GM21360 (cell line): ENCODE data around the gene VWA5B1.

ENCODE experiments used
- ATAC-seq: cut with Tn5 transposase; IDR thresholded peaks from one replicate; pipeline ENCODE4 v1.9.1; 2021; ENCODE audit warnings: mild to moderate bottlenecking, moderate library complexity; ENCODE audit not compliant: unreplicated experiment

VWA5B1 gene

DNA sequence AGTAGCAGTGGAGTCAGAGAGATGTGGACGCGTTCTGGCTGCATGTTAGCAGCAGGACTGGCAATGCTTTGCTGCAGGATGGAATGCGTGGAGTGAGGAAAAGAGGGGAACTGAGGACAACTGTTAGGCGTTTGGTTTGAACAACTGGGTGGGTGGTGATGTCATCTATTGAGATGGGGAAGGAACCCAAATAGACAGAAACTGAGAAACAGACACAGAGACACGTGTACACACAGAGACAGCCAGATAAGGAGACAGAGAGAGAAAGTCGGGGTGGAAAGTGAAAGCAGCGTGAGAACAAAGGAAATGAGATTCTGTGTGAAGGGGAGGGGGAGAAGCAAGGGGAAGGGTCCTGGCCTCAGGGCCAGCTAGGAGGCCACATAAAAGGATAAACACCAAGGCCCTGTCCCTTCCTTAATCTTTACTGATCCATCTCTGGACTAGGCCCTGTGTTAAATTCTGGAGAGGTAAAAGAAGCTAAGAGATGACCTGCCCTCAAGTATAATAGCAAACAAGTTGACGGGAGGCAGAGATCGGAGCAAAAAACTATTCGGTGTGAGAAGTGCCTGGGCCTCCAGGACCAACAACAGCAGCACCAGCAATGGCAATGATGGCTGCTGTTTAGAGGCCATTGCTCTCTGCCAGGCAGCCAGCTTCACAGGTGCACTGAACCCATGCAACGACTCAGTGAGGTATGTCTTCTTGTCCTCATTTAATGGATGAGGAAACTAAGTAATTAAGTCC is 31.6 kb downstream of the VWA5B1 start:
- ATAC-seq = peak; percentile 91

DNA sequence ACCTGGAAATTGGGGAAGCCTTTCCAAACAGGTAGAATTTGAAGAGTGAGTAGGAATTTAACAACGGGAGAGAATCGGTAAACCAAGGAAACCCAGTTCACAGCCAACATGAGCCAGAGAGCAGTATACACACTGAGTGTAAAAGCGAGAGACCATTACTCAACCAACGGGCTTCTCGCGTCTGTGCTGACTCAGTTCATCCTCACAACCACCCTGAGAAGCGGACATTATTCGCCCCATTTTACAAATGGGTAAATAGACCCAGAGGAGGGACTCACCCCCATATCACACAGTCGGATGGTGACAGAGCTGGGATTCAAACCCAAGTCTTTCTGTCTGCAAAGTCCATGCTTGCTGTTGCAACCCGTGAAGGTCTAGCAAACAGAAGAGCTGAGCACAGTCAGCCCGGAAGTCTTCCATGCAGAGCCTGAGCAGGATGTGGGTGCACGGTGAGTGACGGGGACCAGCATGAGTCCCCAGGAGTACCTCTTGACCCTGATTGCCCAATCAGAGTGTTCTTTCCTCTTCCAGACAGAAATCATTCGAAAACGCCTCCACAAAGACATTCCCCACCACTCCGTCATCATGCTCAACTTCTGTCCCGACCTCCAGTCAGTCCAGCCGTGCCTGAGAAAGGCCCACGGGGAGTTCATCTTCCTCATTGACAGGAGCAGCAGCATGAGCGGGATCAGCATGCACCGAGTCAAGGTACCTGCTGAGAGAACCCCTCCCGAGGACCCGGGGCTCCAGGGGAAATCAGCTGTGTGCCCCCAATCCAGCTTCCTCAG is 32.3 kb downstream of the VWA5B1 start:
- ATAC-seq = no peak

DNA sequence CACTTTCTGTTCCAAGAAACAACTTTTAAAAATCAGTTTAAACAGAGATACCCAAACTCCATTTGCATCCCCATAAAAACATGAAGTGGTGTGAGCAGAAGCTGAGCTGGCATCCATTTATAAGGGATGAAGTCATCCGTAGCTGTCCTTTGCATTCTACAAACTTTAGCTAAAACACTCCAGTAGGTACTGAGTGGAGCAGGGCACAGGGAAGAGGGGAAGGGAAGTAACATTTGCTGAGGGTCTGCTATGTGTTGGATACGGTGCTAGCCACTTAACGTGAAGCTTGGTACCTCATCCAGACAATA is 32.9 kb downstream of the VWA5B1 start:
- no peak for ATAC-seq

DNA sequence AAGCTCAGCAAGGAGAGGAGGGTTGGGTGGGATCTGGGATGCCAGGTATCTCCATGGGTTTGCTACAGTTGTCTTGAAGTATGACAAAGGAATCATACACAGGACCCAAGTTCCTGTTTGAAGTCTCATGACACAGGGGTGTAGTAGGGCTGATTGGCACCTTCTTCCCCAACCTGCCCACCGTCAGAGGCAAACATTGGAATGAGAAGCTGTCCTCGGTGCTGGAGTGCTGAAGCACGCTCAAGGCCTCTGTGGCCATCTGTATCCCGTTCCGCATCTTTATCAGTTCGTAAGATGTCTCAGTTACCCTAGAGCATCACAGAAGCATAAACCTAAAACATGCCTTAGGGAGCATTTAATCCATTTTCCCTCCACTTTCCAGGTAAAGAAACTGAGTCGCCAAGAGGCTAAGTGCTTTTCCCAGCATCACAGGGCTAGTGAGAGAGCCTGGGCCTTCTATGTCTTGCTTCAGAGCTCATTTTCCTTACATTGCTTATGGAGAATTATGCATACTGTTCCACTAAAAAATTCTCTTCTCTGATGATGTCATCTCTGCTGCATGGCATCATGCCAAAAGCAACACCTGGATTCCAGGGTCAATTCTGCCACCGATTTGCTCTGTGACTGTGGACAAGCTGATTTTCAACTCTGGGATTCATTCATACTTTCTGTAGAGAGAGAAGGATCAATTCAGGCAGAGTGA is 34.2 kb downstream of the VWA5B1 start:
- no peak for ATAC-seq

DNA sequence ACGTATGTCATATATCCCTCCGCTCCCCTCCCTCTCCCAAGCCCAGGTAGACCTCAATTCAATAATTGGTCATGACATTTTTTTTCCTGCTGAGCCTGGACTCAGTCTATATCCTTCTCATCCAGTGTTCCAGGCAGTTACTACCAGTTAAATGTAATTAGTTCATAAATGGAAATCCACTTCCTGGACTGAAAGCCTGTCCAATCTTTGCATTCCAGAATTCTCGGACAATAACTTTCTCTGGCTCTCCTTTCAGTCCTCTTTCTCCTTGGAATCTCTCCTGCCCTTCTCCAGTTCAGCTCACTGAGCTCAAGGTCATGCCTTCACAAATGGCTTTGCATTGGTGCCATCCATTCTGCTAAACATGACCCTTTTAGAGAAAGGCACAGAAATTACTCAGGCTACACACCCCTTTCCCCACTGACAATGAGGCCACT is 34.8 kb downstream of the VWA5B1 start:
- no peak for ATAC-seq

DNA sequence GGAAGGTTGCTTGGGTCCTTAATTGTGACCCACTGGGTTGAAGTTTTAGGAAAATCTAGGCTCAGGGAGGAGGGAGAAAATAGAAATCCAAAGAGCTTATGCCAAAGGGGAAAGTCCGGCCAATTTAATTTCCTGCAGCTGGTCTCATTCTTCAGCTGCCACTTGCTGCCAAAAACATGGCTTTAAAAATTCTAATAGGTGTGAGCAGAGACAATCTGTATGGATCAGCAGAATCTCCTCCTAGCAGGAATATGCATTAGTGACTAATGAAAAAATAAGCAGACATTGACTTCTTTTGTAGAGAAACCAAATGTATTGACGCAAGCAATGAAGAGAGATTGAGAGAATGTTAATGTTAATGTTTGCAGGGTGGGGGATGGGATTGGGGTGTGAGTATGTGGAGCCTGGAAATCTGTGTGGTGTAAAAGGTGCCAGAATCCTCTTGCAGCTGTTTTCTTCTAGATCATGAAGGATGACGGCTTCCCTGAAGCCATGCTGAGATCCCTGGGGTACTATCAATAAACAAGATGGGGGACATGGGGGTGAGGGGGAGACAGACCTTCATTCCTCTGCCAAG is 35.3 kb downstream of the VWA5B1 start:
- ATAC-seq = no peak

DNA sequence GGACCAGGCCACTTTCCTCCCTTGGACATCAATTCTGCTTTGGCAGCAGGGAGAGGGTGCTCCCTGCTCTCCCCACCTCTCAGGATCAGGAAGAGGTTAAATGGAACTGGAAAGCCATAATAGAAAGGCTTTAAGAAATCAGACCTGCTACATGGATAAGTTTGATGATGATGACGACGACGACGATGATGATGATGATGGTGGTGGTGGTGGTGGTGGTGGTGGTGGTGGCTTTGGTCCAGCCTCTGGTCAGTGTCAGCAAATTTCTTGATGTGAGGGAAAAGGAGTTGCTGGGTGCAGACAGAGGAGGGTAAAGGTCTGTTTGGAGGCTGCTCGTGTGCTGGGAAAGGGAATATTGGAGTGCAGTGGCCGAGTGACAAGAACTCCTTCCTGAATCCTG is 36.8 kb downstream of the VWA5B1 start:
- no peak for ATAC-seq

DNA sequence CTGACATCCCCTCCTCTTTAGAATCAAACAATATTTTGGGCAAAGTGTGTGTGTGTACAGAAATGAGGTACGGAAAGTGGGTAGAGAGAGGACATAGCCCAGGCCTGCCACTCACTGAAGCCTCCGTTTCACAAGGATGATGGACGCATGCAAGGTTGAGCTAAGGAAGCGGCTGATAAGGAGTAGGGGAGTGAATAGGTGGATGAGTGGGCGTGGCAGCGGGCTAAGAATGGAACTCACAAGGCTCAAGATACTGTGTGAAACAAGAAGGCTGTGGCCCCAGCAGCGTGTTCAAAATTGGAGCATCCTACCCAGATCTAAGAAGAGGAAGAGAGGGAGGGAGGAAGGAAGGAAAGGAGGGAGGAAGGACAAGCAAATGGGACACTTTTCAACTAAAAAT is 37.5 kb downstream of the VWA5B1 start:
- no peak for ATAC-seq

DNA sequence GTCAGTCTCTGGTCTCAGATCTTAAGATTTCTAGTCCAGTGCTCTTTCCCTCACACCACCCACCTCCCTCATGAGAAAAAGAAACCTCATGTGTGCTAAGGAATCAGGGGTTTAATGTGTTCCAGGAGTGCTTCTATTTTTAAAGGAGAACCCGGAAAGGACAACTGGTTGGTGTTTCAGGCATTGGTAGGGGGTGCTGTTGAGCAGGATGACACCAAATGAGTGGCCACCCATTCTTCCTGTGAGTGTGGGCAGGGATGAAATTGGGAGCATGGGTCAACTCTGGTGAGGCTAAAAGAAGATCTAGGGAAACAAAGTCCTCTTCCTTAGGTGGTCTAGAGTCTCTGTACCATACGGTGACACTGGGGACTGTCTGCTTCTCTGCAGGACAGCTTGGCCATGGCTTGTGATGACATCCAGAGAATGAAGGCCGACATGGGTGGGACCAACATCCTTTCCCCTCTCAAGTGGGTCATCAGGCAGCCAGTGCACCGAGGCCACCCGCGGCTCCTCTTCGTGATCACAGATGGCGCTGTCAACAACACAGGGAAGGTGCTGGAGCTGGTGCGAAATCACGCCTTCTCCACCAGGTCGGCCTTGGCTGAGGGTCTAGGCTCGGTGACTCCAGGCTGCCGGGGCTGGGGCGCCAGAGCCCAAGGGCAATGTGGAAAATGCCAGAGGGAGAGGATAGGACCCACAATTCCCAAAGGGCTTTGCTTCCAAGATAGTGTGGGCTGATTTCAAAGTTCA is 39.3 kb downstream of the VWA5B1 start:
- no peak for ATAC-seq

DNA sequence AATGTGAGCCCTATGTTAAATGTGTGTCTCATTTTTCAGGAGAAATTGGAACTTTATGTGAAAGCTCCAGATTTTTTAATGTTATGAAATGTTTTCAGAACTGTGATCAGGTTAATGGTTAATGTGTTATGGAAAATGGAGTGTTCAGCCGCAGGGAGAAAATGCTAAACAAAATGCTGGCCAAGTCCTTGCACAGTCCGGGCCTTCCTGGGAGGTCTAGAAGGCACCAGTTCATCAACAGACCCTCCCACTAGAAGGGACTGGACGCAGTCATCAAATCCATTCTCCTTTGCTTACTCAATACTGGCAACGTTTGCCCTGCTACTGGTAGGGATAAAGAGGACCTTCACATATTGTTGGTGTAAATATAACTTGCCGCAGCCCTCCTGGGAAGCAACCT is 43.4 kb downstream of the VWA5B1 start:
- ATAC-seq = no peak

DNA sequence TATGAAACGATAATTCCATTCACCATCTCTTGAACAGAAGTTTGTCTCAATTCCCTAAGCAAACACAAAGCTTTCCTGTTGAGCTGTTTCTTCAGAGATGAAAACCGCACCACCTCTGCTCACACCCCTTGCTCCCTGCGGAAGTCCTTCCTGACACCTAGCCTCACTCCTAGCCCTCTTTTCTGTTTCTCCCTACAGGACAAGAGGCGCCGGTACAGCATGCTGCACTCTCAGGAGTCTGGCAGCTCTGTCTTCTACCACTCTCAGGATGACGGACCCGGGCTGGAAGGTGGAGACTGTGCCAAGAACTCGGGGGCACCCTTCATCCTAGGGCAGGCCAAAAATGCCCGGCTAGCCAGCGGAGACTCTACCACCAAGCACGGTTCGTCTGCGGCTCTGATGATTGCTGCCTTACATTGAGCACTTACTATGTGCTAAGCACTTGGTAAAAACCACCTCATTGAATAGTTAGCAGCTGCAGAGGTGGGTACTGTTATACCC is 45.5 kb downstream of the VWA5B1 start:
- ATAC-seq = no peak

DNA sequence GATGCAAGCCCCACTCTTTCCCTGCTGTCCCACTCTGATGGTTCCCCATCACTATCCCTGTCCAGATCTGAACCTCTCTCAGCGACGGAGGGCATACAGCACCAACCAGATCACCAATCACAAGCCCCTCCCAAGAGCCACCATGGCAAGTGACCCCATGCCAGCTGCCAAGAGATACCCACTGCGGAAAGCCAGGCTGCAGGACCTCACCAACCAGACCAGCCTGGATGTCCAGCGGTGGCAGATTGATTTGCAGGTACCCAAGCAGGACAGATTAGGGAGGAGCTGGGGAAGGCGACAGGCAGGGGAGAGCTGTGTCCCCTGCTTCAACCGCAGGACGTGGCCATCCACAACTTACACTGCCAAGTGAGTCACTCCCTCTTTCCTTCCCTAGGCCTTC is 46.9 kb downstream of the VWA5B1 start:
- ATAC-seq = no peak

DNA sequence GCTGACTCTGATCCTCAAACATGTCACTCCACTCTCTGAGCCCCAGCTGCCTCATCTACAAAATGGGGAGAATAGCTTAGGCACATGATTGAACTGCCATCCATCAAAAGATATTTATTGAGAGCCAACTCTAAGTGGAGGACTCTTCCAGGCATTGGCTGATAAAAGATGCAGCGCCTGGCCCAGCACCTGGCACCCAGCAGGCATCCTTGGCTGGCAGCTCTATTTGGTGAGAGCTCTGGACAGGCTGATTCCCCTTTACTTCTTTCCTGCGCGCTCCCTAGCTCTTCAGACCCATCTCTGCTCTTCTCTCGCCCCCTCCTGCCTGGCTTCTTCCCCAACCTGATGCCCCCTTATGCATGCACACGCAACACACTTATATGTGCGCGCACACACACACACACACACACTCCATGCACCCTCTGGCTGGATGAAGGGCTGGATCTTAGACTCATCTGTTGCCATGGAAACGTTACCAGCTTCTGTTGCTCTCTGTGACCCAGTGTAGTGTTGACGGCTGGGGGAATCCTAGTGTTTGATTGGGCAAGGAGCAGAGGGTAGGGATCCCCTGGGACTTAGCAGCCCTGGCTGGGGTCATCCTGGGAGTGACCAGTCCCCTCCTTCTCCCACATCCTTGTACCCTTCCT is 49.3 kb downstream of the VWA5B1 start:
- no peak for ATAC-seq

DNA sequence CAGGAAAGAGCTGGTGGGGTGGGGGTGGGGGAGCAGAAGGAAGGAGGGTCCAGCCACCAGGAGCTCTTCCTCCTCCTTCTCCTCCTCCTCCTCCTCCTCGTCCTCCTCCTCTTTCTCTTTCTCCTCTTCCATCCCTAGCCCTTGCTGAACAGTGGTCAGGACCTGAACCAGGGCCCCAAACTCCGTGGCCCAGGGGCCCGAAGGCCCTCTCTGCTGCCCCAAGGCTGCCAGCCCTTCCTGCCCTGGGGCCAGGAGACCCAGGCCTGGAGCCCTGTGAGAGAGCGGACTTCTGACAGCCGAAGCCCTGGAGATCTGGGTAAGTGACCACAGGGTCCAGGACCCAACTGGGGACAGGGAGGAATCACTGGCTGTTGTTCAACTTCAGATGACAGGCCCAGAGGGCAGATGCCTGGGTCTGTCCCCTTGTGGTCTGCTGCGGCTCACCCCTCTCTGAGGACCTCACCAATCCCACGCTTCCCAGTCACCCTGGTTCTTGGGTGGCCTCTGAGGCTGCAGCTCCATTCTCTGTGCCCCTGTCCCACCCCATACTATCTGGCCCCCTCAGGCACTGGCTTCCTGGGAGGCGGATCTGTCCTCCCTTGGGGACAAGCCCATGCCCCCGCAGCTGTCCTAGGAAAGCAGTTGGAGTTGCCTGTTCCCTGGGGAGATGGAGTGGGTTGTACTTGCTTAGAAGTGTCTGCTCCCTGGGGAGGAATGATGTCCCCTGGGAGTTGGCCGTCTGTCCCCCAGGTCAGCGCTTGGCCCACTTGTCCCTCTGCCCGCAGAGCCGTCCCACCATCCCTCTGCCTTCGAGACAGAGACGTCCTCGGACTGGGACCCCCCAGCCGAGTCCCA is 51.8 kb downstream of the VWA5B1 start:
- no peak for ATAC-seq

DNA sequence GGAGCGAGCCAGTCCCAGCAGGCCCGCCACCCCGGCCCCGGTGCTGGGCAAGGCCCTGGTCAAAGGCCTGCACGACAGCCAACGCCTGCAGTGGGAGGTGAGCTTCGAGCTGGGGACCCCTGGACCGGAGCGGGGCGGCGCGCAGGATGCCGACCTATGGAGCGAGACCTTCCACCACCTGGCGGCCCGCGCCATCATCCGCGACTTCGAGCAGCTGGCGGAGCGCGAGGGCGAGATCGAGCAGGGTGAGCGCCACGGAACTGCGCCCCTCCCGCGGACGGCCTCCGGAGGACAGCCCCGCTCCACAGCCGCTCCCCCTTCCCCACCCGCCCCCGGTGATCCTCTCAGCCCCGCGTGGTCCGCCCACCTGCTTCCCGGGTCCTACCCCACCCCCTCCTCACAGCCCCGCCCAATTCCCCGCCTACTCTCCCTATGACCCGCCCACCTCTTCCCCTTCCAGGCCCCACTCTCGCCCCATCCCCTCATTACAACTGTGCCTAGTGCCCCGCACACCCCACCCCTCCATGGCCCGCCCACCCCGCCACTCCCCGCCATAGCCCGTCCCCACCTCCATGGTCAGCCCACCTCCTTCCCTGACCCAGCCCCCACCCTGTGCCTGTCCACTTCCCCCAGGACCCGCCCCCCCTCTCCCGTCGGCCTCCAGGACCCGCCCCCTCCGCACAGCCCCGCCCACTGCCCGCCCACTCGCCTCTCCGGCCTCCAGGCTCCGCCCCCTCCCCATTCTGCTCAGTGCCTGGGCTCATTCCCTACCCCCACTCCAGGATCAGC is 52.7 kb downstream of the VWA5B1 start:
- ATAC-seq = no peak

DNA sequence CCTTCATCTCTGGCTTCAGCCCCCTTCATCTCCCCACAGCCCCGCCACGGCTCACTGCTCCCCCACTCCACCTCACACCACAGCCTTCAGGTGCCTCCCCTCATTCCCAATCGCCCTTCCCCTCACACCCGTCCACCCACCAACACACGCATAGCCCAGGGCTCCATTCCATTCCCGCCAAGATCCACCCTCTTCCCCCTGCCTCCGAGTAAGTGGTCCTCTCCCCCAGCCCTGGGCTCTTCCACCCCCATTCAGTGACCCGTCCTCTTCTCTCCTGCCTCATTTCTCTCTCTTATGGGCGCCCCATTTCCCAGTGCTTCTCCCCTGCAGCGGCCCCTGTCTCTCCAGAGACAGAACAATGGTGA is 53.2 kb downstream of the VWA5B1 start:
- no peak for ATAC-seq

DNA sequence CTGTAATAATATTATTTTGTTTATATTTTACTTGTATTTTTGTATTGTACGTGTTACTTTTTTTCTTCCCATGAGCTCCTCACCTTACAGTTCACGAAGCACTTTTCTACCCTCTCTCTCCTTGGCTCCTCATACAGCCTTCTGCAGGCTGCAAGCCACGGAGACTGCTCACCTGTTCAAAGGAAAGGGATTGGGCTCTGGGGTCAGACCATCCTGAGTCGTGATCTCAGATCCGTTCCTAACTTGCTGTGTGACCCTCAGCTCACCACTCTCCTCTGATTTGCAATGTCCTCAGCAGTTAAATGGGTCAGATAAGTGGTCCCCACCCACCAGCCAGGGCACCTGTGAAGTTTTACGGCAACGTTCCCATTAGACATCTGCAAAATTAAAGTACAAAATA is 54.1 kb downstream of the VWA5B1 start:
- ATAC-seq = no peak

DNA sequence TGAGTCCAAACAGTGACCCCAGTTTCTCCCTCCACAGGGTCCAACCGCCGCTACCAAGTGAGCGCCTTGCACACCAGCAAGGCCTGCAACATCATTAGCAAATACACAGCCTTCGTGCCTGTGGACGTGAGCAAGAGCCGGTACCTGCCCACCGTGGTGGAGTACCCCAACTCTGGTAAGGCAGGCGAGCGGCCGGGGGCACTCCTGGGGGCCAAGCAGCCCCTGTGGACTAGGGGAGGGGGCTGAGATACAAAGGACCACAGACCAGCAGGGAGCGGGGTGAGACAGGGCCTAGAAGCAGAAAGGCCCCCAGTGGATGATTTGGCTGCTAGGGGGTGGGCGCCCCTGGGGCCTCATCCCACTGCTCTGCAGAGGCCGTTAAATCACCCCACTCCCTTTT is 54.7 kb downstream of the VWA5B1 start:
- ATAC-seq = no peak

DNA sequence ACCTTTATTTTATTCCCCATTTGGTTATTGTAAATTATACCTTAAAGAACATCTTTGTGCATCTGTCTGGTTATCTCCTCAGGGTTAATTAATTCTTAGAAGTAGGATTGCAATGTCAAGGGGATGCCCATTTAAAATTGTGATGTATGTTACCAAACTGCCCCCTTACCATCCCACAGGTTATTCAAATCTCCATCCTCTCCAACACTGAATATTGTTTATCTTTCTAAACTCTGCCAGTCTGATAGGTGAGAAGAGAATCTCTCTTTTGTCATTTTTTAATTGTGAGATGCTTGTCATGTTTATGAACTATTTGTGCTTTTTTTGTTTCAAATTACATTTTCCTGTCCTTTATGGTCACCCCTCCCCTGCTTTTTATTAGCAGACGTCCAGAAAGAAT is 55.8 kb downstream of the VWA5B1 start:
- no peak for ATAC-seq
